Measurements from ENCODE around the gene PTPRD.

PTPRD gene

DNA sequence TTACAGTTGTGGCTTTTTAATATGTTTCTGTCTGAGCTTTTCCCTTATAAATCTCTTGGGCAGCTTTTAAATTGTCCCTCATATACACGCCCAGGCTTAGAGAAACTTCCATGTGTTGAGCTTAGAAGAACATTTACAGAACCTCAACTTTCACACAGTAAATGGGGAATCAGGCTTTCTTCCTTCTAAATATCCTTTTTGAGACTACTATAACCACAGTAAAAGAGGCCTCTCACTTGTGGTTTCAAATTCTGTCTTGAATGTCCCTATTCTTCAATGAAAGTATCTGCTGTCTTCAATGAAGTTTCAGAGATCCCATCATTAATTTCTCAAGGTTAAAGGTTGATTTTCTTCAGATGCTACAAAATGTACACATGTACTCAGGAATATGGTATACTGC is 2224.7 kb downstream of the PTPRD start:
- no peak for DNase-seq (ENCODE audit: low read depth)

GRCh38 chr9:8384091-8384490 is 2228.7 kb downstream of the PTPRD start:
- no peak for DNase-seq (ENCODE audit: low read depth)

GRCh38 chr9:8382777-8383527 is 2229.8 kb downstream of the PTPRD start:
- no peak for DNase-seq (ENCODE audit: low read depth)

- DNase-seq (ENCODE audit: low read depth) = no peak
Measured at GRCh38 chr9:8382266-8382665, 2230.5 kb downstream of the PTPRD start.

DNA sequence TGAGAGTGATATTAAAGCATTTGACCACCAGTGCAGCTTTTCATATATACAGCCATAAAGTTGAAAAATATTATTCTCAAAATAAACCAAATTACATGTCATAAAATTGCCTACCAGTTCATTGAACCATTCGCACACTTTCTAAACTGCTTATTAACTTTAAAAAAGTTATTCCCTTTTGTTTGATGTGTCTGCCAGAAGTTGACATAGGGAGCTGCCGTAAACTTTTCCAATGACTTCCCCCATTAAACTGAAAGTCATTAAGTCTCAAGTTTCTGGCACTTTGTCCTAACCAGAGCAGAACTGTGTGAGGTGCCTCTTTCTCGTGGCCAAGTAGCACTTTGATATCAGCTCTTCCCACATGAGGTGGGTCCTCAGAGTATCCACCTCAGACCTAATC is 2231.2 kb downstream of the PTPRD start:
- no peak for DNase-seq (ENCODE audit: low read depth)

DNA sequence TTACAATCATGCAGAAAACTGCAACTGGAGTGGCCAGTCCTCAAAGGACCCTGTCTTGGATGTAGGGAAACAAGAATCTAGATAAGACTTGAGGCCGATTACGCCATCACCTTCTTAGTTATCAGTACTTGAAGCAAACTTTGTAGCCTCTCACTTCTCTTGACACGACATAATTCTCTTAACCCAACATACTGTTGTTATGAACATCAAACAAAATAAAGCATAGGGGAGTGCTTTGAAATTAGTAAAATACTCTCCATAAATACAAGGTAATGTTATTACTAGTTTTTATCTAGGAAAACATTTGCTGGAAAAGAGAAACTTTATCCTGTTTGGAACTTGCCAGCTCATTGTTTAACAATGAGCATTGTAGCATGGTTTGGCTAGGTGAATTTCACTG is 2238.3 kb downstream of the PTPRD start:
- no peak for DNase-seq (ENCODE audit: low read depth)

- DNase-seq (ENCODE audit: low read depth) = no peak
Measured at GRCh38 chr9:8371686-8372085, 2241.1 kb downstream of the PTPRD start.

DNA sequence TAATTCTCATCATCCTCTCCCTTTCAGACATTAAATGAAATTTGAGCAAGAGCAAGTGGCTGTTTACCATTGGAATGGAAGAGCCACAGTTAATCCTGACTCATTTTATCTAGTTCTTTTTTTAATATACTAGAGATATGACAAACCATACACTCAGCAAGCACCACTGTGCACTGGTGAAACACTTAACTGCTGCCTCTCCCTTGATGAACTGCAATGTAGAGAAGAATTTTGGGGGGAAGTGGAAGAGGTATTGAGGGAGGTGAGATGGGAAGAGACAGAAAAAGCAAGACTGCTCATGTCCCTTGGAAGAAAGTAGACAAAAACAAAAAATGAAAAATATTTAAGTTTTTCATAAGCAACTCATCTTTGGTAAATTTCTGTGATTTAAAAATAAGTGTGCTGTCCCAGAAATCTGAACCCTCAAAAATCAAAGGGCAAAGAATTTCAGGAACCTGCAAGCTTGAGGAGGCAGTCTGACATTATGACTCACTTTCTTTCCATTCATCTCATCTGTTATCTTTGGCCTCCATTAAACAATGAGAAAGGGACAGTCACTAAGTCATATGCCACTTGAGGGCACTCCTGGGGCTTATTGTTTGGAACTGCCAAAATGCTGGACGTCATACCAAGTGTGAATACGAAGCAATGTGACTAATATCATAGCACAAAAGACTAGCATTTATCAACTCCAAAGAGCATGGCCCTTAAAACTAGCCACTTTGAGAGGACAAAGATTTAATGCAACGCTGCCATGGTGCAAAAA is 2246.5 kb downstream of the PTPRD start:
- no peak for DNase-seq (ENCODE audit: low read depth)

DNA sequence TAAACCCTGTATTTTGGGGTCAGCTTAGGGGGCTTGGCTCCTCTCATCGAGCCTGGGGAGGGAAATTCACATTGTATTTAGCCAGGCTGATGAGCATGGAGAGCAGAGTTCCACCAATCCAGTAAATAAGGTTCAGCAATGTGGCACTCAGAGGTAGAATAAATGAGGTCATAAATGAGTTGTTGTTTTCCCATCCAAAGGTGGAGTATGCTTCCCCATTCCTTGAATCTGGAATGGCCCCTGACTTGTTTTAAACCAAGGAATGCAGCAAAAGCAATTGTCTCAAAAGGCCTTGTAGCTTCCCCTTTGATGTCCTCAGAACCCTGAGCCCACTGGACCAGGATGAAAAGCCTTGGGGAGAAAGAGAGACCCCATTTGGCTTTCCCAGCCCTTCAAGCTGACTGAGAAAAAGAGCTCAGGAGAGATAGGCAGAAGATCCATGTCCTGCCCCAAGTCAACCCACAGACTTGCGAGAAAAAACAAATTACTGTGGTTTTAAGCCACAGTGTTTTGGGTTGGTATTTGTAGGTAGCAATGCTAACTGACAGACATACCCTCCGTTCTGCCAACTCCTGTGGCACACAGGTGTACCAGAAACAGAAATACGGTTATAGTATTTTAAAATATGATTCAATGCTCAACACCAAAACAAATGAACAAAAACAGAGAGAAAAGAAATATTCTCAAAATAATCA is 2247.2 kb downstream of the PTPRD start:
- DNase-seq (ENCODE audit: low read depth) = no peak

DNA sequence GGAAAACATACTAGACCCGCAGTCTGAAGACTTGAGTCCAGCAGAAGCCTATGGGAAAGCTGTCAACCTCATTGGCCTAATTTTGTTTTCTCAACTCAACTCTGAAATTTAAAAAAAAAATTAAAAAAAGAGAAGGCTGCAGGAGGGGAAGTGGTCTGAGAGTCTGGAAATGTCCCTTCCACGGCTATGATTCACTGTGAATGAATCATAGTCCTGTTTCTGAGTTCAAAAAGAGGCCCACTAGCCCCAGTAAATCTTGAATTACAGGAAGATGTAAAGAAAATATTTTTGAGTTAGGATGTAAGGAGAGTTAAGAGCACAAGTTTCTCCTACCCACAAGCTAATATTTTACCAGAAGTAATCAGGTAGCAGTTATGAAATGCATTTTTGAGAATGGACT is 2247.8 kb downstream of the PTPRD start:
- no peak for DNase-seq (ENCODE audit: low read depth)

DNA sequence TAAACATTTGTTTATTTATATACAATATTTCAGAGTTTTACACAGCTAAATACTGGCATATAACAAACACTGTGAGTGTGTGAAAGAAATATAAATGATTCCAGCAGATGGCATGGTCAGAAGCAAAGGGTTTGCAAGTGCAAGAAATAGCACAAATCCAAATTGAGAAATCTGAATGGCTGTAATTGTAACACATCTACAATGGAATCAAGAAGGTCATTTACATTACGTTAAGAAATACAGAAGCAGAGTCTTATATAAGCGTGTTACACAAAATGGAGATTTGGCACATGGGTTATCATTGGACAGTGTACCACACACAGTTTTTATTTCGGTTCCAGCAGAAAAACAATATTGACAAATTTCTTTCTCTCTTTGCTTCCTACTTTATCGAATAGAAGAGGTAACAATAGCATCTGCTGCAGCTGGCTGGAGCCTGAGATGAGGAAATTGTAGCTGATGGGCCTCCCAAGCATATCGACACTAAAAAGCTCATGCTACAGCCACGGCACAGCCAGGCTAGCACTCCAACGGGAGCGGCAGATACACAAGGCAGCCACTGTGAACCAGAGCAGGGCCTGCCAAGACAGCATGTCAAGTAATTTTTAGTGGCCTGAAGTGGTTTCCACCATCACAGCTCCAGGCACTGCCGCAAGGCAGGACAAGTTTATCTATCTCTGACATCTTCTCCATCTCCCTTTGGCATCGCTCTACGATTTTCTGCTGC is 2248.6 kb downstream of the PTPRD start:
- no peak for DNase-seq (ENCODE audit: low read depth)

DNA sequence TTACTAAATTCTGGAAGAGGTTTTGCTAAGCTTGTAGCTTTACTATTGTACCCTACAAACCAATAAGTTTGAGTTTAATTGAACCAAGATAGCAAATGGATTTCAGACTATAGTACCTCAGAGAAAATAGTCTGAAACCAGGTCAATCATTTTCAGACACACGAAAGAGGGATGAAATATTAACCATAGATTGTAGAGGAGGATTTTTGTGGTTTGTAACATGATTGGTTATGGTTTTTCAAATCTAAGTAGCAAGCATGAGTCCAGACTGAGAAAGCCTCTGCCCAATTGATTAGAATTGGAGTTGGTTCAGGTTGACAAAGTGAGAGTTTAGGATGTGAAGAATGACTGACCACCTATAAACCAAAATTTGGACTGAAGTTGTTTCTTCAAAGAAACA is 2250.6 kb downstream of the PTPRD start:
- DNase-seq (ENCODE audit: low read depth) = no peak

DNA sequence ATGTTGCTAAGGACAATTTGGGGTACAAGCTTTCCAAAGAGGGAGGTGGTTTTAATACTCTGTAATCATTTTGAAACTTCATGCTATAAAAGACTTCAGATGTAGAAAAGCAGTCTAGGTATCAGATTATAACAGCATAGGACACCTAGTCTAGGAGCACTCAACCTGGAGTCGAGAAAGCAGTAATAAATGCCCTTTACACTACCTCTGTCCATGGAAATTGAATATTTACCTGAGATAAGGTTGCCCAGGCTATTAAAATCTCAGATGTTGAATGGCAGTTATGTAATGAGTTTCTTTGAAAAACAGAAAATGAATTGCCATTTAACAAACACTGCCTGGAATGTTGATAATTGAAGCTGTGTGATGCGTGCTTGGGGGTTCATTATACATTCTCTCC is 2251.4 kb downstream of the PTPRD start:
- DNase-seq (ENCODE audit: low read depth) = no peak

GRCh38 chr9:8356406-8356805 is 2256.4 kb downstream of the PTPRD start:
- no peak for DNase-seq (ENCODE audit: low read depth)

- DNase-seq (ENCODE audit: low read depth) = no peak
Measured at GRCh38 chr9:8351436-8351835, 2261.4 kb downstream of the PTPRD start.

GRCh38 chr9:8349901-8350300 is 2262.9 kb downstream of the PTPRD start:
- no peak for DNase-seq (ENCODE audit: low read depth)

GRCh38 chr9:8349376-8349775 is 2263.4 kb downstream of the PTPRD start:
- no peak for DNase-seq (ENCODE audit: low read depth)

DNA sequence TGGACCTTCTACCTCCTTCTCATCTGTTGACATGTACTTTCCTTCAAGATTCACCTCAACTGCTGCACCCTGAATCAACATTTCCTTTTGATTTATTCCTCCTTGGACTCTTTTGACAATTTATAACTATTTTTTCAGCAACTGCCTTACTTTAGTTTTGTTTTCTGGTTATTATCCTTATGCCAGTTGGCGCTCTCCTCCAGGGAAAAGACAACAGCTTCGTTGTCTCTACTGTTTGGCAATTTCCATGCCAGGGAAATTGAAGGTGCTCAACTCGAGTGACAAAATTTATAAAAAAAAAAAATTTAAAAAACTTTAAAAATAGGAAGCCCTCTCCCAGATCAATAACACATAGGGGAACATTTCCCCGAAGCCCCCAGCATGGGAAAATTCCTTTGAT is 2264.0 kb downstream of the PTPRD start:
- no peak for DNase-seq (ENCODE audit: low read depth)

- DNase-seq (ENCODE audit: low read depth) = no peak
Measured at GRCh38 chr9:8346296-8346695, 2266.5 kb downstream of the PTPRD start.

- no peak for DNase-seq (ENCODE audit: low read depth)
Measured at GRCh38 chr9:8338767-8339510, 2273.9 kb downstream of the PTPRD start.
